Loucy (cell line): ENCODE results near the gene AQP7.

Experiments used
- H2AFZ ChIP-seq: fragments of 200-600 bp; sonication (generic); 2 replicates; pipeline ENCODE4 v1.6.0; 2016; ENCODE audit warnings: antibody characterized with exemption, mild to moderate bottlenecking, low read length, moderate library complexity
- H3F3A ChIP-seq: fragments of 200-600 bp; 2 replicates; pipeline ENCODE4 v1.6.0; 2016; ENCODE audit warnings: antibody characterized with exemption, low read depth, mild to moderate bottlenecking
- H3K27me3 ChIP-seq: fragments of 200-600 bp; sonication (generic); 2 replicates; pipeline ENCODE4 v1.6.1; 2014; ENCODE audit warnings: low read length, mild to moderate bottlenecking; ENCODE audit not compliant: insufficient read depth, poor library complexity, severe bottlenecking
- H3K36me3 ChIP-seq: fragments of 200-600 bp; sonication (generic); 2 replicates; pipeline ENCODE4 v1.6.1; 2016; ENCODE audit warnings: low read length; ENCODE audit not compliant: insufficient read depth
- H3K4me1 ChIP-seq: fragments of 200-600 bp; sonication (generic); 2 replicates; pipeline ENCODE4 v1.5.1; 2014; ENCODE audit warnings: low read length, mild to moderate bottlenecking; ENCODE audit not compliant: insufficient read depth, poor library complexity, severe bottlenecking
- H3K4me2 ChIP-seq: fragments of 200-600 bp; sonication (generic); 2 replicates; pipeline ENCODE4 v1.6.0; 2014; ENCODE audit warnings: antibody characterized with exemption, low read length, low read depth, mild to moderate bottlenecking; ENCODE audit not compliant: poor library complexity, severe bottlenecking
- H3K4me3 ChIP-seq: fragments of 200-600 bp; sonication (generic); 2 replicates; pipeline ENCODE4 v1.5.1; 2014; ENCODE audit warnings: low read length, mild to moderate bottlenecking, mixed read lengths; ENCODE audit not compliant: poor library complexity, severe bottlenecking
- H3K79me2 ChIP-seq: fragments of 200-600 bp; sonication (generic); 2 replicates; pipeline ENCODE4 v1.6.1; 2014; ENCODE audit warnings: low read length; ENCODE audit not compliant: insufficient read depth
- H3K9ac ChIP-seq: fragments of 200-600 bp; sonication (generic); 2 replicates; pipeline ENCODE4 v1.6.0; 2014; ENCODE audit warnings: mild to moderate bottlenecking, low read depth, low read length, moderate library complexity; ENCODE audit not compliant: poor library complexity, severe bottlenecking
- H3K9me2 ChIP-seq: fragments of 200-600 bp; sonication (generic); replicated peaks from 2 replicates; pipeline ENCODE4 v1.6.1; 2016; ENCODE audit warnings: low read depth, low read length, mixed read lengths
- H3K9me3 ChIP-seq: fragments of 200-600 bp; sonication (generic); 2 replicates; pipeline ENCODE4 v1.6.1; 2014; ENCODE audit warnings: mild to moderate bottlenecking, antibody characterized with exemption, low read length, low read depth; ENCODE audit not compliant: insufficient read depth
- H4K20me1 ChIP-seq: fragments of 200-600 bp; sonication (generic); 2 replicates; pipeline ENCODE4 v1.6.0; 2014; ENCODE audit warnings: antibody characterized with exemption, low read length, mild to moderate bottlenecking; ENCODE audit not compliant: insufficient read depth, poor library complexity, severe bottlenecking
- CTCF ChIP-seq: fragments of 200-600 bp; sonication (generic); conservative IDR thresholded peaks from 2 replicates; pipeline ENCODE4 v1.5.1; 2014; ENCODE audit warnings: mild to moderate bottlenecking, antibody characterized with exemption, low read length
- EZH2phosphoT487 ChIP-seq: fragments of 200-600 bp; IDR thresholded peaks from 2 replicates; pipeline ENCODE4 v1.6.1; 2018; ENCODE audit warnings: antibody characterized with exemption, mild to moderate bottlenecking, moderate library complexity, borderline replicate concordance

AQP7 gene

GRCh38 chr9:33445389-33446239, 43.2 kb upstream of the AQP7 start:
- Histone ChIP-seq H3K36me3 (no peaks in the 10 kb centered on the region), H3K79me2 (no peaks in the 10 kb centered on the region), H3K4me1 (peaks cover 29% of the 10 kb centered on the region), H3K9me3 (no peaks in the 10 kb centered on the region), H3K9ac (peak overlapping the region; percentile 71), H3F3A (no peaks in the 10 kb centered on the region; the same call in 1 of the 2 replicates), H3K4me2 (peak overlapping the region; percentile 94), H3K9me2 (no peaks in the 10 kb centered on the region), H4K20me1 (no peaks in the 10 kb centered on the region), H3K27me3 (no peaks in the 10 kb centered on the region), H3K4me3 (peak overlapping the region; percentile 80), H2AFZ (no peak overlapping the region)
- no peak for TF ChIP-seq EZH2phosphoT487
- no peak for TF ChIP-seq CTCF

GRCh38 chr9:33443464-33444154, 41.2 kb upstream of the AQP7 start:
- no peaks in the 10 kb centered on the region for H3K9me2 ChIP-seq
- H2AFZ ChIP-seq, result no peak overlapping the region
- H3K9me3 ChIP-seq, result no peaks in the 10 kb centered on the region
- H3K4me2 ChIP-seq, result no peak overlapping the region
- H3K79me2 ChIP-seq, result no peaks in the 10 kb centered on the region
- H3K36me3 ChIP-seq, result no peaks in the 10 kb centered on the region
- no peak overlapping the region for H3K9ac ChIP-seq
- no peaks in the 10 kb centered on the region for H4K20me1 ChIP-seq
- no peaks in the 10 kb centered on the region; the same call in 1 of the 2 replicates for H3F3A ChIP-seq
- no peak overlapping the region for H3K4me3 ChIP-seq
- TF ChIP-seq EZH2phosphoT487 (no peak), CTCF (no peak)
- no peaks in the 10 kb centered on the region for H3K27me3 ChIP-seq
- peaks cover 29% of the 10 kb centered on the region for H3K4me1 ChIP-seq

- H3K4me1 ChIP-seq, result peaks cover 26% of the 10 kb centered on the region
- H3K79me2 ChIP-seq, result no peaks in the 10 kb centered on the region
- H3K27me3 ChIP-seq, result no peaks in the 10 kb centered on the region
- H2AFZ ChIP-seq, result no peak overlapping the region
- no peaks in the 10 kb centered on the region for H4K20me1 ChIP-seq
- H3K9ac ChIP-seq, result no peak overlapping the region
- no peaks in the 10 kb centered on the region for H3K9me3 ChIP-seq
- no peak overlapping the region for H3K4me3 ChIP-seq
- H3K9me2 ChIP-seq, result no peaks in the 10 kb centered on the region
- no peak overlapping the region for H3K4me2 ChIP-seq
- H3K36me3 ChIP-seq, result no peaks in the 10 kb centered on the region
- H3F3A ChIP-seq, result no peaks in the 10 kb centered on the region; the same call in 1 of the 2 replicates
- TF ChIP-seq CTCF, result no peak
- TF ChIP-seq EZH2phosphoT487, result no peak
Observed at GRCh38 chr9:33443047-33443446, 40.7 kb upstream of the AQP7 start.
